Measurements from ENCODE around the gene CDH18.

Gene CDH18

DNA sequence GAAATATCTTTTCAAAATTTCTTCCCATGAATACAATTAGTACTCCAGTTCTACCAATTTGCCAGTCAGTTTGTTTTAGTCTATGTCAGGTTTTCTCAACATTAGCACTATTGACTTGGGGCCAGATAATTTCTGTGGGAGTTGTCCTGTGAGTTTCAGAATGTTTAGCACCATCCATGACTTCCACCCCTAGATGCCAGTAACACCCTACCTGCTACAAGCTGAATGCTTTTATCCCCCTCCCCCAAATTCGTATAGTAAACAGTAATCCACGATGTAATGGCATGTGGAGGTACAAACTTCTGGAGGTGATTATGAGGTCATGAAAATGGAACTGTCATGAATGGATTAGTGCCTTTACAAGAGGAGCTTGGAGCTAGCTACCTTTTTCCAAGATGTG lies 420.0 kb downstream of the CDH18 start:
- no peak for DNase-seq (ENCODE audit: low read depth)

DNA sequence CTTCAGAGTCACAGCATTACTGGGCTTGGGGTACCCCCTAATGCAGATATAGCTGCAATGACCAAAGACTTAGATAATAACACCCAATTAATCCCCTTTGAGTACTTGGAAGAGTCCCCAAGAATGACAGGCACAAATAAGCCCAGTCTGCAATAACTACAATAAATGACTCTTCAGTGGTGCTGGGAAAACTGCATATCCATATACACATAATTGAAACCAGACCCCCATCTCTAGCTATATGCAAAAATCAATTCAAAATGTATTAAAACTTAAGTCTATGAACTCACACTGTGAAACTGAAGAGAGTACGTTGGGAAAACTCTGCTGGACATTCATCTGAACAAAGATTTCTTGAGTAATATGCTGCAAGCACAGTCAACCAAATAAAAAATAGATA lies 422.5 kb downstream of the CDH18 start:
- no peak for DNase-seq (ENCODE audit: low read depth)

DNA sequence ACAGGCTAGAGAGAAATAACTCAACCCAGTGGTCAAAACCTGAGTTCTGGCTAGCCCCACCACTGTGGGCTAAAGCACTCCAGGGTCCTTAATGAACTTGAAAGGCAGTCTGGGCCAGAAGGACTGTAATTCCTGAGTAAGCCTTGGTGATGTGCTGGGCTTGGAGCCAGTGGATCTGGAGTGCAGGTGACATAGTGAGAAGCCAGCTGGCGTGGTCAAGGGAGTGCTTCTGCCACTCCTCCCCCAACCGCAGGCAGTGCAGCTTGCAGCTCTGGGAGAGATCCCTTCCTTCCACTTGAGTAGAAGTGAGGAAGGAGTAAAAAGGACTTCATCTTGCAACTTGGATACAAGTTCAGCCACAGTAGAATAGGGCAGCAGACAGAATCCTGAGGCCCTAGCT lies 424.0 kb downstream of the CDH18 start:
- DNase-seq (ENCODE audit: low read depth), result no peak

DNA sequence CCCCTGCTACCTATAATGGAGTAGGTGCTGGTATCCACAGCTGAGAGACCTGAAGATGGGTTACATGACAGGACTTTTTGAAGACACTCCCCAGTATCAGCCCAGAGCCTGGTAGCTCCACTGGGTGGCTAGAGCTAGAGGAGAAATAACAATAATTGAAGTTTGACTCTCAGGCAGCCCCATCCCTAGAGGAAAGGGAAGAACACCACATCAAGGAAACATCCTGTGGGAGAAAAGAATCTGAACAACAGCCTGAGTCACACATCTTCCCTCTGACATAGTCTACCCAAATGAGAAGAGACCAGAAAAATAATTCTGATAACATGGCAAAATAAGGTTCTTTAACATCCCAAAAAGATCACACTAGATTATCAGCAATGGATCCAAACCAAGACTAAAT lies 432.1 kb downstream of the CDH18 start:
- DNase-seq (ENCODE audit: low read depth), result no peak

DNA sequence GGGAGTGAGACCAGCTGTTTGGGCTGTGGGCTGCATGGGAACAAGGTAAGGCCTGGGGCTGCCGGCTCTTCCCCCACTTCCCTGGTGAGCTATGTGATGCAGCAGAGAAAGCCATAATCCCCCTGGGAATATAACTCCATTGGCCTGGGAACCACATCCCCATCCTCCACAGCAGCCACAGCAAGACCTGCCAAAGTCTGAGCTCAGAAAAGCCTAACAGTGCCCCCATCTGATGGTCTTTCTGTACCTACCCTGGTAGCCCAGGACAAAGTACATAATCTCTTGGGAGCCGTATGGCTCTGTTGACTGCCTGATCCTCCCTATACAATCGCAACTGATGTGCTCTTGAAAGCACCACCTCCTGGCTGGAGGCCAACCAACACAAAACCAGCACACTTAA lies 432.6 kb downstream of the CDH18 start:
- no peak for DNase-seq (ENCODE audit: low read depth)

DNA sequence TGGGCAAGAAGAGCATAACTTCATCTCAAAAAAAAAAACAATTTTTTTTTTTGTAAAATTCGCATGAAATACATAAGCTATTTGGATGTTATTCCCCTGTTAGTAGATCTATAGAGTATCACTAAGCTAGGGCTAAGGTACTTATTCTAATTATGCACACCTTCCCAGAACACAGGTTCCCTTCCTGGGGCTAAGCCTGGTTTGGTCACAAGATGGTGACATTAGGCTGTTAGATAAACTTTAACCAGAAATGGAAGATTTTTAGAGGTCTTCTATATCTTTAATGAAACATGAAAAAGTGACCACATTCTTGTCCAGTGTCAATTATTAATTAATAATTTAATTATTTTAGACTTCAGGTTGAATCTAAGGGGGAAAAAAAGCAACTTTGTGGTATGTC lies 433.5 kb downstream of the CDH18 start:
- DNase-seq (ENCODE audit: low read depth), result no peak

DNA sequence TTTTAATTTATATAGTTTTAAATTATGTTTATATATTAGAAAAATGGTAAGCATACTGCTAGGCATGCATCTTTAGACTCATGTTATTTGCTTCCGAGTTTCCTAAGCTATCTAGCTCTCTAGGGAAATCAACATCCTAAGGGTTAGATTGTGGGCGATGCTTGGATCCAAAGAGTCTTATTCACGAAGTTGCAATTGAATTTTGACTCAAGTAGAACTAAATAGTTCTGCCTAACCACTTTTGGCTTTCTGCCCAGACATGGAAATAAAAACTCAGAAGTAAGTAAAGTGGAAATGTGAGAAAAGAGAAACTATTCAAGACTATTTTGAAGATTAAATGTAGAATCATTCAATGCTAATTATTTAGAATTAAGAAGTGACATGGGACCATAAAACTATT lies 440.4 kb downstream of the CDH18 start:
- no peak for DNase-seq (ENCODE audit: low read depth)

DNA sequence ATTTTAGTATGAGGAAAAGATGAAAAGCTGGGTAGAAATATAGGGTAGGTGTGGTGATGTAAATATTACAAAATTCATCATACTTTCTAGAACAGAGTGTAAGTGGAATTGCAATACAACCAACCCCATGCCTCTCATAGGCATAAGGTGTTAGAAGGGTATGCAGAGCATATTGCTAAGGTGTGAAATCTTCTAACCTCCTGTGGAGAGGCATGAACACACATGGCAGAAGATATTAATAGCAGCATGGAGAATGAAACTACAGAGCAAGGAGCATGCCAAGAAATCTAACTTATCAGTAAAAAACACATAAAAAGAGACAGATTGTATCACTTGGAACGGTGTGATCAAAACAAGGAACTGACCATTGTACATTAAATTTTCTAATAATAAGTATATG lies 441.5 kb downstream of the CDH18 start:
- DNase-seq (ENCODE audit: low read depth), result no peak

DNA sequence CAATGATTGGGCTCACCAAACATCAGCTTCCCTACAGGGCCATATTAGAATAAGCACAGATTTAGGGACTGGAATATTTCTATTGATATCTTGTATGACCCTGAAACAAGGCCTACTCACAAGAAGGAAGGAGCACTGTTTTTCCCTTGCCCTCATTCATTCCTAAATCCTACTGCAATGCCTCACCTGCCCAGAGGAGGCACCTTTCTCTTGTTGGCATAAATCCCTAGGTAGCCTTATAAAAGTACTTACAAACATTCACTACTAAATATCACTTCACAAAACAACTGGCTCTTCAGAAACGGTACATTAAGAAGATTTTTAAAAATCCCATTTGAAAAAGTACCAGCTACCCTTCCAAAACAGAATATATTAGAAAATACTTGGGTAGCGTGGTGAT lies 449.4 kb downstream of the CDH18 start:
- no peak for DNase-seq (ENCODE audit: low read depth)

DNA sequence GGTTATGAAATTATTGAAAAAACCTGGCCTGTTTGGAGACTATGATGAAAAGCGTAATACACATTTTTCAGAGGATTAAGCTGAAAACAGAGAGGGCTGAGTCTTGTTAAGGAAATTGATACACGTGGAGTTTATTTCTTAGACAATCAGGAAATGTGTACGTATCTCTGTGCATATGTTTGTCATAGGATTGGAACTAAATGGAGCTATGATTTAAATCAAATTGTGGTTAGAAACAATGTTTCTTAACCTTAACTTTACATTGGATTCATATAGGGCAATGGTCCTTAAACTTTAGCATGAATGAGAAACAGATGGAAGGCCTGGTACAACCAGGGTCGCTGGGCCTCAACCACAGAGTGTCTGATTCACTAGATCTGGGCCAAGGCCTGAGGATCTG lies 451.6 kb downstream of the CDH18 start:
- no peak for DNase-seq (ENCODE audit: low read depth)

DNA sequence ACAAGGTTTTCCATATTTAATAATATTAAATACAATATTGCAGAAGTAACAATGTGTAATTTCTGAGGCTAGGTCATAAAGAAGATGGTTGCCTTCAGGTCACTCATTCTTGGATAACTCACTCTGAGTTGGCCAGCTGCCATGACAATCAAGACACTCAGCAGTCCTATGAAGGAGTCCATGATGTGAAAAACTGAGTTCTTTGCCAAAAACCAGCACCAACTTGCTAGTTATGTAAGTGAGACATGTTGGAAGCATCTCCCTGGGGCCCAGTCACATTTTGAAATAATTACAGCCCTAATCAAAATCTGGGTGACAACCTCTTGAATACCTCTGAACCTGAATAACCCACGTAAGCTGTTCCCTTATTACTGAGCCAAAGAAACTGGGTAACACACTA lies 453.2 kb downstream of the CDH18 start:
- DNase-seq (ENCODE audit: low read depth), result no peak

DNA sequence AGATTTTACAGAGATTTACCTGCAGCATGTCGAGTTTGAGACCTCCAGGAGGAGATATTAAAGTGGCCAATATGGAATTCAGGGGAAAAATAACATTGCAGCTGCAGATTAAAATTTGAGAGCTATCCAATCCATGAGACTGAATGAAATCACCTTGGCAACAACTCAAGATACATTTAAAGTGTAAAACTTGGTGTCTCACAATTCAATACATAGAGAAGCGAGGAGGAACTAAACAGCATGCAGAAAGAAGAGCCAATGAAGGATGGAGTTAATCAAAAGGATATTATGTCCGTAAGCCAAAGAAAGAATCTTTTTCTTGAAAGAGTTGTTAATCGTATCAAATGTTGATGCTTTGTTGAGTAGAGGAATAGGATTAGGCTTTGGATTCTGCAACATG lies 455.1 kb downstream of the CDH18 start:
- DNase-seq (ENCODE audit: low read depth), result no peak

DNA sequence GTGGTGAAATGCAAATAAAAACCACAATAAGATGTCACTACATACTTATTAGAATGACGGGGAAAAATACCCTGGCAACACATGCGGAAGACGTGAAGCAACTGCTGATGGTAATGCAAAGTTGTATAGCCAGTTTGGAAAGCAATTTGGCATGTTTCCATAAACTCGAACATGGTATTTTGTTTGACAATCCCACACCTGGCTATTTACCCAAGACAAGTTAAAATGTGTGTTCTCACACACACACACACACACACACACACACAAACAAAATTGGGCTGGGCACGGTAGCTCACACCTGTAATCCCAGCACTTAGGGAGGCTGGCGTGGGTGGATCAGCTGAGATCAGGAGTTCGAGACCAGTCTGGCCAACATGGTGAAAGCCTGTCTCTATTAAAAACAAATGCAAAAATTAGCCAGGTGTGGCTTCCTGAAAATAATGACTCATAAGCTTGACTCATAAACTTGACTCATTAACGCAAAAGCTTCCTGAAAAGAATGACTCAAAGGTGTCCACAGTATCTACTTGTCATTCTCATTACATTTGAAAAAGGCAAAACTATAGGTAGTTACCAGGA lies 456.5 kb downstream of the CDH18 start:
- no peak for DNase-seq (ENCODE audit: low read depth)

DNA sequence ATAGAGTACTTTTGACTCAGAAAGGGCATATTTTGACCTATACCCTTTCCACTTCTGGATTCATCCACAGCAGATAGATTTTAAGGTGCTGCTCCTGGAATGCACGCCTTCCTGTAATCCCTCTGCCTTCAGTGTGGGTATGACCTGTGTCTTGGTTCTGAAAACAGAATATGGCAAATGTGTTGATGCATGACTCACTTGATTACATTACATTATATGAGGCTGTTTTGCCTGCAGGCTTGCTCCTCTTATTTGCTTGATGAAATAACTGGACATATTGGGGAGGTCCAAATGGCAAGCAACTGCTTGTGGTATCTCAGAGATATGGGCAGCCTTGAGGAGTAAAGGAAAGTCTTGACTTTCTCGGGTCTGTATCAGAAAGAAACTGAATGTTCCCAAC lies 468.6 kb downstream of the CDH18 start:
- no peak for DNase-seq (ENCODE audit: low read depth)

DNA sequence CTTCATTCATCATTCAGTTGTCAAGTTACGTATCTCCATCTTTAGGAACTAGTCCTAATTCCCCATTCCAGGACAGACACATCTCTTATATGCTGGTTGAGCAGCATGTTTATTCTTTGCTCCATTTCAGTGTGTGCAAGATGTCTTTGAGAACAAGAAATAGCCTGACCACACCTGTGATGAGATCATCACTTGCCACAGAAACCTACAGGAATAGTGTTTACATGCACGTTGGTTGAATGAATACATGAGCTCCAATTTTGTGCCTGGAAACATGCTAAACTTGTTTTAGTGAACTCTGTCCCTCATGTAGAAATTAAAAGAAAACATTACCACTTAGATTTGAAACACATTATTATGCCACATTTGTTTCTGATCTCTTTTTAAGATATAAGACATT lies 489.1 kb downstream of the CDH18 start:
- no peak for DNase-seq (ENCODE audit: low read depth)

DNA sequence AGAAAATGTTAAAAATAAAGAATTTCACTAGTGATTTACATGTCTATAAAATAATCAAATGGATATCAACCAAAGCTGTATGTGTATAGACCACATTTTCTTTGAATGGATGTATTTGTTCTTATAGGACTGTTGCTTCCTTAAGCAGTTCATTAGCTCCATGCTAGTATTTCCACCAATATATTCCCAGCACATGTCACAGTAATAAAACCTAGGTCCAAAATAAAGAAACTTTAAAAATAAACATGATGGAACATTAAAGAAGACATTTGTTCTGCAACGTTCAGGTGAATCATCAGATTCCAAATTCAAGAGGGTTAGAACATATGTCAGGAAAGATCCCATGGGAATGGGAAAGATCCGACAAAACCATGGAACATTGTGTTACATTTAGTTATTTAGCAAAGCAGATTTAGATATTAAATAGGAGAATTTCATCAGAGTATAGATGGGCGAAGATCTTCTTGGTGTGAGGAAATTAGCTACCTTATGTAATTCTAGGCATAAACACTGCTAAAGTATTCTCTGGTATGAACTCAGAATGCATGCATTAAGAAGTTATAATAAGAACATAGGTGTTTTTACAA lies 490.7 kb downstream of the CDH18 start:
- DNase-seq (ENCODE audit: low read depth), result no peak

DNA sequence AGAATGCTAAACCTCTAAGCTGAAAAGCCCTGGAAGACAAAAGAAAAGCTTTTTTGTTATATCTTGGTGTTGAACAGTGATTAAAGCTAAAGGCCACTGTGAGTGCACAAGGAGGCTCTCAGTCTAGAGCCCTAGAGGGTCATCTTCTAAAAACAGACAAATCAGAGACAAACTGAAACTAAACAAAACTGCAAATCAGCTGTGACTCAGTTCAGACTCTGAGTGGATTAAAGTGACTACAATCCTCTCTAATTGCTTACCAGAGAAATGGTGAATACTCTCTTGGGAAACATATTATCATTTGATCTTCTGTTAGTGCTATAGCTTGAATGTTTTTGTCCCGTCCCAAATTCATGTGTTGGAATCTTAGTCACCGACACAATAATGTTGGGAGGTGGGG lies 491.9 kb downstream of the CDH18 start:
- DNase-seq (ENCODE audit: low read depth), result no peak

DNA sequence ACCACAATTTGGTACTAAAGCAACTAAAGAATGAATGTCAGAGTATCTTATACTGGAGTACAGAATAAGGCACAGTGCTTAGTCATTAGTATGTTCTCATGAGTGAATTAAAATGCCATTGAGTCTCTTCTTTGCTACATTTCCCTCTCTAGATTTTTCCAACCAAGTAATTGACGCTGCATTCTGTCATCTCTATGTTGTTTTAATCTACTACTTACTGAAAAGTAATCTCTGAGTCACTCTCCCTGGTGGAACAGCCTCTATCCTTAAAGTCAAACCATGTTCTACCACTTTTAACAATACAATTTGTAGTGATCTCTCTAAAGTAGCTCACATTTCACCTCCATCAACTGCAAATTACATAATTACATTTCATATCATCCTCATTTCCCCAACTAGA lies 495.1 kb downstream of the CDH18 start:
- no peak for DNase-seq (ENCODE audit: low read depth)

DNA sequence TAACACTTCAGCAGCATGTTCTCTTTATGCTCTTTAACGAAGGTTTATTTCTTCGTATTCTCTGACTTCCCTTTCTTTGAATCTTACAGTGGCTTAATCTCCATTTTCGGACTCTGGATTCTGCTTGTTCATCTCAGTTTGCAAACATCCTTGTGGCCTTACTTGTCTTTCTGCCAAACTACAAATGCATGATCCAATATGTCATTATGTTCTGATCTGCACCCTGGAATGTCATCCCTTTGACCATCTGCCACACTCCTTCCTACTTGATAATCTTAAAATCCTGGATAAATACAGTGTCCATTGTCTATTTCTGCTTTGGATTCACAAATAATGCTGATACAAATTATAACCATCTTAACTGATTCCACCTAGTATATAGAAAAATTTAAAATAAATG lies 499.2 kb downstream of the CDH18 start:
- DNase-seq (ENCODE audit: low read depth), result no peak

DNA sequence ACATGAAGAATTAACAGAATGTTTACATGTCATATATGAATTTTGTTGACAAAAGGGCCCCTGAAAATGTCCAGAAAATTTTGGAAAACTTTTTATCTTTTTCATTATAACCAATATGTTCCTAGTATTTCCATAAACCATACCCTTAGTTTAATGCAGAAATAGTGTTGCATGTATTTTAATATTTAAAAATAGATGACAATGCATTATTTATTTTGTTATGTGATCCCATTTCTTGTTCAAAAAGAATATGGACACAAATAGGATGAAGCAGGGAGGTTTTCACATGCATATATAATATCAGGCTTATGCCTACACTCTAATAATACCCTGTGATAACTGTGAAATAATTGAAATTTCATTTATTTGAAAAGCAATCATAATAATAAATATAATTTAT lies 500.5 kb downstream of the CDH18 start:
- no peak for DNase-seq (ENCODE audit: low read depth)

DNA sequence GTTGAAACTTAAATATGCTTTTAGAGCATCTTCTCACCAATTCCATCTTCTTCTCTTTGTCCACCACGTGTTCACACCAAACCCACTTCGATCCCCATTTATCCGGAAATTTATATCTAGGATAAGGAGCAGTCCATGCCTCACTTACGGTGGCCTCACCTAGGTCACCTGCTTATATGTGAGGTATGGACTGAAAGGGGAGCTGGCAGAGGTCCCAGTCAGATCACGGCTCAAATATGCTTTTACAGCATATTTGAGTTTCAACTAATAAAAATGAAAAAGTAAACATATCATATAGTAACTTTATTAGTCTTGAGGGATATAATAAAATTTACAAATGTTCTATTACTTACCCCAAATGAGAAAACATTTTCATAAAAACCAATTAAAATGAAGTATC lies 508.4 kb downstream of the CDH18 start:
- DNase-seq (ENCODE audit: low read depth), result no peak

DNA sequence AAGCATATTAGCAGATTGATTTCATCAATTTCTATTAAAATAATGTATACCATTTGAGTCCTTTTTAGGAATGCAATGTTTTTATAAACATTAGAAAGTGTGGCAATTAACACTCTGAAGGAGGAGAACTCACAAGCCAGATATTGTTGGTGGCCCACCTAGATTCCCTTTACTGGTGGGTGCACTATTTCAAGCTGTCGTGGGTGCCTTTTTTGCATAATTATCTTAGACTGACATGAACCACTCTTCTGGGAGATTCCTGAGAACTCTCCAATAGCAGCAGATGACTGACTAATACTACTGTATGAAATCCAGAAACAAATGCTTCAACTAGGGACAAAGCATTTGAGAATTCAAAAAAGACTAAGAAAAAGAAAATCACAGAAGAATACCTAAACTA lies 526.0 kb downstream of the CDH18 start:
- no peak for DNase-seq (ENCODE audit: low read depth)

DNA sequence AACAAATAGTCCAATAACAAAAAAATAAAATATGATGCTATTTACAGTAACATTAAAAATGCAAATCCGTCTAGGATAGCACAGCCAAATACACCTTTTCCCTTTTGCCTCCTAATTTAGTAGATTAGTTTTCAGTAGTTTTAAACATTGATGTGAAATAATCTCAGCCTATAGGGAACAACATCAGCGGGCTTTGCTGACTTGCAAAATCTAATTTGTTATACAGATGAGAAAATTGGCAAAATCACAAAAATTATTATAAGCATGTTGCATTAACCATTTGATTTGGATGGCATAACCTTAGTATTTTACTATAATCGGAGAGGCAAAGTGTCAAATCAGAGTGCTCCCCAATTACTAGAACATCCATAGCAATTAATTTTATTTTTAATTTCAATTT lies 563.5 kb downstream of the CDH18 start:
- DNase-seq (ENCODE audit: low read depth), result no peak
